H1 (cell line): ENCODE data around the gene WDR26. TPM values are rescaled to one million over a fixed set of nuclear protein-coding genes. Genes with fewer than 3 reads are reported as not detected.

ENCODE experiments used
- CTCF ChIA-PET: fragments of 300-600 bp; sonication (Branson Sonifier 250); formaldehyde crosslinking; loops from one replicate; lab custom pipeline; 2021; ENCODE audit not compliant: partially characterized antibody; lab: Charles Lee
- POLR2A ChIA-PET: fragments of 300-600 bp; sonication (Branson Sonifier 250); formaldehyde crosslinking; loops from one replicate; lab custom pipeline; 2021; ENCODE audit warnings: inconsistent platforms; ENCODE audit not compliant: partially characterized antibody; lab: Charles Lee
- DNase-seq, 2 experiments: peaks; one replicate each; pipeline versions ENCODE4 v3.0.0 to v3.0.0-alpha.2; 2010 to 2022; ENCODE audit warnings: low spot score in 2 of 2, low read depth in 1 of 2, mixed read lengths in 1 of 2
- FAIRE-seq: peaks from 2 replicates; lab custom pipeline; 2011; peaks lifted over from hg19 to GRCh38; lab: Jason Lieb, UNC
- H2AFZ ChIP-seq: 2 replicates; pipeline ENCODE4 v1.8.1; 2012; ENCODE audit warnings: low read length, inconsistent platforms
- H2AK5ac ChIP-seq: 2 replicates; pipeline ENCODE4 v1.6.1; 2013; ENCODE audit warnings: low read depth, low read length
- H2BK120ac ChIP-seq: replicated peaks from 2 replicates; pipeline ENCODE3; 2013; ENCODE audit warnings: low read depth, low read length, inconsistent platforms
- H2BK12ac ChIP-seq: 2 replicates; pipeline ENCODE4 v1.6.1; 2013; ENCODE audit warnings: low read depth, low read length
- H2BK15ac ChIP-seq: 2 replicates; pipeline ENCODE4 v1.6.1; 2013; ENCODE audit warnings: low read length
- H2BK20ac ChIP-seq: 2 replicates; pipeline ENCODE4 v1.6.1; 2013; ENCODE audit warnings: low read length
- H2BK5ac ChIP-seq: 2 replicates; pipeline ENCODE4 v1.6.1; 2013; ENCODE audit warnings: low read depth, low read length
- H3K14ac ChIP-seq: 2 replicates; pipeline ENCODE4 v1.6.1; 2013; ENCODE audit warnings: inconsistent platforms; ENCODE audit not compliant: insufficient read length
- H3K18ac ChIP-seq: 2 replicates; pipeline ENCODE4 v1.6.1; 2013; ENCODE audit warnings: low read length; ENCODE audit errors: extremely low read depth
- H3K23ac ChIP-seq: 2 replicates; pipeline ENCODE4 v1.6.1; 2013; ENCODE audit warnings: inconsistent platforms; ENCODE audit not compliant: insufficient read length
- H3K23me2 ChIP-seq: 2 replicates; pipeline ENCODE4 v1.6.1; 2013; ENCODE audit warnings: low read depth, low read length
- H3K27ac ChIP-seq: 2 replicates; pipeline ENCODE4 v1.6.1; 2011; ENCODE audit warnings: low read depth, low read length, inconsistent platforms
- H3K27me3 ChIP-seq, 4 experiments: replicated peaks in 1 of 4; 1 replicate in 1 of 4; 2 replicates in 3 of 4; pipeline versions ENCODE4 v1.6.1 to v1.8.1; 2011 to 2013; ENCODE audit warnings: low read length in 3 of 4, mild to moderate bottlenecking in 3 of 4, inconsistent platforms in 2 of 4, mixed read lengths in 2 of 4, moderate library complexity in 1 of 4; ENCODE audit not compliant: control insufficient read depth in 3 of 4, insufficient read depth in 3 of 4; ENCODE audit errors: extremely low read depth in 1 of 4
- H3K36me3 ChIP-seq, 4 experiments: 2 replicates each; pipeline versions ENCODE4 v1.6.1 to v1.8.1; 2011 to 2013; ENCODE audit warnings: mild to moderate bottlenecking in 4 of 4, low read length in 3 of 4, moderate library complexity in 2 of 4, control low read depth in 1 of 4, inconsistent platforms in 1 of 4; ENCODE audit not compliant: insufficient read depth in 4 of 4, control insufficient read depth in 2 of 4
- H3K4ac ChIP-seq: replicated peaks from 2 replicates; pipeline ENCODE3; 2013; ENCODE audit warnings: low read length, low read depth, mixed read lengths, inconsistent platforms; ENCODE audit not compliant: insufficient read length
- H3K4me1 ChIP-seq, 4 experiments: replicated peaks in 1 of 4; 1 replicate in 1 of 4; 2 replicates in 3 of 4; pipeline versions ENCODE4 v1.6.1 to v1.8.1; 2011 to 2013; ENCODE audit warnings: low read length in 3 of 4, inconsistent platforms in 2 of 4, mixed read lengths in 1 of 4; ENCODE audit not compliant: insufficient read depth in 4 of 4, control insufficient read depth in 3 of 4
- H3K4me2 ChIP-seq, 2 experiments: 2 replicates each; pipeline versions ENCODE4 v1.6.1 to v1.8.1; 2011 to 2013; ENCODE audit warnings: low read depth in 2 of 2, low read length in 2 of 2, control low read depth in 1 of 2, inconsistent platforms in 1 of 2, mild to moderate bottlenecking in 1 of 2; ENCODE audit not compliant: insufficient read depth in 1 of 2
- H3K4me3 ChIP-seq, 4 experiments: fragments of 200-600, 300-600 bp in 1 of 4; sonication (generic), shearing (Covaris generic), sonication (Bioruptor Twin) in 1 of 4; 2 replicates each; pipeline versions ENCODE4 v1.5.1 to v1.8.1; 2011 to 2016; ENCODE audit warnings: low read length in 4 of 4, low read depth in 3 of 4, control low read depth in 2 of 4, inconsistent platforms in 2 of 4, mild to moderate bottlenecking in 2 of 4, mixed read lengths in 1 of 4, moderate library complexity in 1 of 4; ENCODE audit not compliant: insufficient read depth in 2 of 4; ENCODE audit errors: extremely low read depth in 1 of 4
- H3K56ac ChIP-seq: replicated peaks from 2 replicates; pipeline ENCODE3; 2013; ENCODE audit warnings: low read depth, mild to moderate bottlenecking, mixed read lengths, low read length, inconsistent platforms; ENCODE audit not compliant: insufficient read length
- H3K79me1 ChIP-seq: 2 replicates; pipeline ENCODE4 v1.6.1; 2013; ENCODE audit warnings: low read depth, low read length, control low read depth
- H3K79me2 ChIP-seq, 2 experiments: 2 replicates each; pipeline versions ENCODE4 v1.6.1 to v1.8.1; 2012 to 2013; ENCODE audit warnings: low read length in 2 of 2, mild to moderate bottlenecking in 2 of 2, inconsistent platforms in 1 of 2; ENCODE audit not compliant: insufficient read depth in 2 of 2, control insufficient read depth in 1 of 2
- H3K9ac ChIP-seq, 4 experiments: replicated peaks in 1 of 4; 1 replicate in 1 of 4; 2 replicates in 3 of 4; pipeline versions ENCODE4 v1.6.1 to v1.8.1; 2011 to 2013; ENCODE audit warnings: low read depth in 3 of 4, low read length in 3 of 4, control low read depth in 2 of 4, mild to moderate bottlenecking in 2 of 4, moderate library complexity in 2 of 4, inconsistent platforms in 1 of 4; ENCODE audit errors: extremely low read depth in 1 of 4
- H3K9me3 ChIP-seq, 2 experiments: 2 replicates each; pipeline versions ENCODE4 v1.6.1 to v1.8.1; 2012 to 2013; ENCODE audit warnings: mild to moderate bottlenecking in 2 of 2, moderate library complexity in 2 of 2, control low read depth in 1 of 2, inconsistent platforms in 1 of 2, low read depth in 1 of 2, low read length in 1 of 2, mixed read lengths in 1 of 2; ENCODE audit not compliant: insufficient read depth in 2 of 2
- H4K20me1 ChIP-seq, 2 experiments: replicated peaks in 1 of 2; 2 replicates each; pipeline versions ENCODE3 to v1.8.1; 2011 to 2013; ENCODE audit warnings: inconsistent platforms in 2 of 2, low read length in 2 of 2, mild to moderate bottlenecking in 1 of 2; ENCODE audit not compliant: insufficient read depth in 2 of 2, control insufficient read depth in 1 of 2
- H4K5ac ChIP-seq: 2 replicates; pipeline ENCODE4 v1.6.1; 2013; ENCODE audit warnings: low read length, low read depth, mixed read lengths, inconsistent platforms; ENCODE audit not compliant: insufficient read length
- H4K8ac ChIP-seq: 2 replicates; pipeline ENCODE4 v1.8.0; 2013; ENCODE audit warnings: mild to moderate bottlenecking, moderate library complexity, low read length, inconsistent platforms; ENCODE audit not compliant: insufficient read depth; ENCODE audit errors: extremely low read depth
- H4K91ac ChIP-seq: replicated peaks from 2 replicates; pipeline ENCODE3; 2013; ENCODE audit warnings: low read length, mixed read lengths, inconsistent platforms; ENCODE audit not compliant: insufficient read length
- EZH2 ChIP-seq: fragments of 200-600 bp; sonication (generic); IDR thresholded peaks from 2 replicates; pipeline ENCODE4 v1.7.1; 2012; ENCODE audit warnings: low read depth, mild to moderate bottlenecking, moderate library complexity, low read length, inconsistent platforms; ENCODE audit not compliant: severe bottlenecking
- FOSL1 ChIP-seq: IDR thresholded peaks from 2 replicates; pipeline ENCODE4 v1.6.1; 2011; ENCODE audit warnings: mild to moderate bottlenecking, low read depth, low read length, moderate library complexity; ENCODE audit not compliant: insufficient read depth
- NRF1 ChIP-seq: IDR thresholded peaks from 2 replicates; pipeline ENCODE4 v1.6.1; 2011; ENCODE audit warnings: mild to moderate bottlenecking, low read depth, low read length, improper control_type of control experiment
- POLR2A ChIP-seq, 2 experiments: IDR thresholded peaks; 1 replicate in 1 of 2; 2 replicates in 1 of 2; pipeline ENCODE4 v1.6.1; 2011; ENCODE audit warnings: low read depth in 2 of 2, low read length in 2 of 2, mild to moderate bottlenecking in 2 of 2; ENCODE audit errors: control extremely low read depth in 1 of 2
- RNF2 ChIP-seq: fragments of 200-900, 300-1000 bp; sonication (generic); IDR thresholded peaks from 2 replicates; pipeline ENCODE4 v1.7.1; 2016; ENCODE audit warnings: borderline replicate concordance, low read depth, mild to moderate bottlenecking, antibody characterized with exemption, low read length; ENCODE audit not compliant: poor library complexity, severe bottlenecking; ENCODE audit errors: missing control alignments
- SIX5 ChIP-seq: IDR thresholded peaks from 2 replicates; pipeline ENCODE4 v1.6.1; 2011; ENCODE audit warnings: mild to moderate bottlenecking, low read depth, low read length
- SP2 ChIP-seq: IDR thresholded peaks from 2 replicates; pipeline ENCODE4 v1.6.1; 2012; ENCODE audit warnings: mild to moderate bottlenecking, low read length, inconsistent platforms
- TAF1 ChIP-seq: IDR thresholded peaks from 2 replicates; pipeline ENCODE4 v1.6.1; 2011; ENCODE audit warnings: mild to moderate bottlenecking, low read depth, low read length
- TAF7 ChIP-seq: optimal IDR thresholded peaks from 2 replicates; pipeline ENCODE3; 2011; ENCODE audit warnings: low read depth, mild to moderate bottlenecking, inconsistent platforms, low read length, moderate library complexity, borderline replicate concordance
- YY1 ChIP-seq: IDR thresholded peaks from 2 replicates; pipeline ENCODE4 v1.6.1; 2011; ENCODE audit warnings: low read depth, mild to moderate bottlenecking, low read length
- WGBS, 2 experiments: shearing (Covaris generic) in 1 of 2; methylation state at CpG; one replicate each; pipeline versions ENCODE4 v1.1.6 to v1.1.7; 2013 to 2015; ENCODE audit warnings: low lambda C conversion rate in 2 of 2, mixed read lengths in 2 of 2, inconsistent platforms in 1 of 2, low coverage in 1 of 2, missing lambda C conversion rate in 1 of 2; ENCODE audit not compliant: insufficient replicate concordance in 2 of 2, insufficient coverage in 1 of 2, insufficient read length in 1 of 2; ENCODE audit errors: extremely low coverage in 1 of 2, missing lambda C conversion rate in 1 of 2; 5-methylcytosine and 5-hydroxymethylcytosine counted together
- polyA plus RNA-seq, 7 experiments: library from polyadenylated mRNA; depleted of rRNA in 3 of 7; stranded (reverse) in 5 of 7; unstranded in 2 of 7; fragments of >200 nt in 5 of 7; fragments of 200-250 nt in 2 of 7; gene quantifications; 1 replicate in 5 of 7; 2 replicates in 1 of 7; 4 replicates in 1 of 7; pipeline versions ENCODE4 v1.2.1 to v1.2.3, GENCODE V29; 2011 to 2013; ENCODE audit warnings: missing spikeins in 2 of 7, mixed read lengths in 2 of 7
- total RNA-seq: library from RNA; stranded (reverse); fragmentation: NEBNext Ultra II Directional; extraction: Animal tissue kit (Norgen Biotek cat#: 25700); gene quantifications from 2 replicates; pipeline ENCODE4 v1.2.1, GENCODE V29; 2021
- TF ChIP-seq, protein P1 (sequence below): IDR thresholded peaks from 2 replicates; pipeline ENCODE4 v1.6.1; 2011; ENCODE audit warnings: low read depth, mild to moderate bottlenecking, low read length; ENCODE audit not compliant: insufficient read depth

The WDR26 gene
- total and polyA plus RNA-seq, 2 of the 8 experiments (the other 6 are each of a cell fraction or from before 2014, with no cell fraction given) = 18.0 to 72.5 TPM

DNA sequence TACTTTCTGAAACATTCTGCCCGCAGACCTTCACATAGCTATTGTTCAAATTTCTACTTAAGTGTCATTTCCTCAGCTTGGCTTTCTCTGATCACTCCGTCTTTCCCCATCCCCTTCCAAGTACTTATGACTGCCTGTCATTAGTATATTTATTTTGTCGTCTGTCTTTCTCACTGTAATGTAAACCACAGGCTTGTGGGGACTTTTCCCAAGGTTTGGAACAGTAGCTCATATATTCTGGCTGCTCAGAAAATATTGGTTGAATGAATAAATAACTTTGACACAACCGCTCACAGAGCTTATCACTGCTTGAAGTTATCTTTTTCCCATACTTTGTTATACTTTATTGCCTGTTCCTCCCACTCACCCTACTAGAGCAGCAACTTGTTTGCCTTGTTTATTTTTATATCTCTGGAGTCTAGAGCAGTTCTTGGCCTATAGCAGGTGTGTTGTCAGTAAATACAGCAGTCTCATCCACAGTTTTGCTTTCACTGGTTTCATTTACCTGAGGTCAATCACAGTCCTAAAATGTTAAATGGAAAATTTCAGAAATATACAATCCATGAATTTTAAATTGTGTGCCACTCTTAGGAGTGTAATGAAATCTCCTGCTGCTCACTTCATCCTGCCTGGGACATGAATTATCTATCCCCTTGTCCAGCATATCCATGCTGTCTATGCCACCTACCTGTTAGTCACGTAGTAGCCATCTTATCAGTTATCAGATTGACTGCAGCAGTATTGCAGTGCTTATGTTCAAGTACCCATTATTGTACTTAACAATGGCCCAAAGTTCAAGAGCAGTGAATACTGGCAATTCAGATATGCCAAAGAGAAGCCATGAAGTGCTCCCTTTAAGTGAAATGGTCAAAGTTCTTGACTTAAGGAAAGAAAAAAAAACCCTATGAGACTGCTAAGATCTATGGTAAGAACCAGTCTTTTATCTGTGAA lies 80.3 kb downstream of the WDR26 start:
- no peak overlapping the region for H3K4ac ChIP-seq
- H3K23ac ChIP-seq = no peak overlapping the region
- H3K79me1 ChIP-seq = peaks cover 2% of the 10 kb centered on the region; the same call in 1 of the 2 replicates
- no peak overlapping the region for H2BK15ac ChIP-seq
- H3K4me2 ChIP-seq = no peak overlapping the region
- CTCF ChIA-PET = interaction anchor here (0.9 kb wide), 1 partner anchor 20 kb away, joined by 3 read pairs; no protein-coding TSS in a partner anchor
- H3K18ac ChIP-seq = no peak overlapping the region
- no peak overlapping the region for H4K8ac ChIP-seq
- H2BK120ac ChIP-seq = no peak overlapping the region
- H3K9ac ChIP-seq = no peak overlapping the region
- H4K20me1 ChIP-seq = no peaks in the 10 kb centered on the region
- H3K9me3 ChIP-seq = peaks cover 0 to 20% of the 10 kb centered on the region in 2 experiments; a peak in 1 of 4 replicates
- no peak overlapping the region for H2AK5ac ChIP-seq
- no peak overlapping the region for H3K27ac ChIP-seq
- no peak overlapping the region for H4K5ac ChIP-seq
- H2BK20ac ChIP-seq = no peak overlapping the region
- POLR2A ChIA-PET = interaction anchor here (0.6 to 1.6 kb wide), 5 partner anchors 10 to 29 kb away, joined by 3 to 4 read pairs (median 3); partner anchors contain the start of gene NVL
- H2BK12ac ChIP-seq = no peak overlapping the region
- no peak overlapping the region for H3K4me3 ChIP-seq
- FAIRE-seq (no peak), DNase-seq (no peak)
- H3K4me1 ChIP-seq = peaks cover under 1 to 6% (median 4%) of the 10 kb centered on the region in 4 experiments; a peak in 4 of 7 replicates
- H4K91ac ChIP-seq = no peak overlapping the region
- no peaks in the 10 kb centered on the region for H3K27me3 ChIP-seq
- H2AFZ ChIP-seq = no peak overlapping the region
- no peaks in the 10 kb centered on the region for H3K23me2 ChIP-seq
- no peak overlapping the region for H3K56ac ChIP-seq
- H3K36me3 ChIP-seq = peaks cover 0 to 2% (median under 1%) of the 10 kb centered on the region in 4 experiments; a peak in 2 of 8 replicates
- 83% methylated on average over 5 of the region's 5 CpGs; no CpG with 5 or more reads in 1 of the 2 experiments for WGBS, 2 experiments
- H3K14ac ChIP-seq = no peak overlapping the region
- H2BK5ac ChIP-seq = no peak overlapping the region
- H3K79me2 ChIP-seq = peaks cover 0 to 19% of the 10 kb centered on the region in 2 experiments; a peak in 3 of 4 replicates
- TF ChIP-seq NRF1 (no peak), YY1 (no peak), EZH2 (no peak), SIX5 (no peak), RNF2 (no peak), FOSL1 (no peak), TAF1 (no peak), SP2 (no peak), TAF7 (no peak), POLR2A (IDR thresholded peaks at IDR 0.05; ENCODE audit: control extremely low read depth in 1 of 2, low read depth in 2 of 2, low read length in 2 of 2) (no peak)
- TF ChIP-seq, protein P1, sequence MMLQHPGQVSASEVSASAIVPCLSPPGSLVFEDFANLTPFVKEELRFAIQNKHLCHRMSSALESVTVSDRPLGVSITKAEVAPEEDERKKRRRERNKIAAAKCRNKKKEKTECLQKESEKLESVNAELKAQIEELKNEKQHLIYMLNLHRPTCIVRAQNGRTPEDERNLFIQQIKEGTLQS = no peak
